Measurements from ENCODE around the gene CFAP20.

GRCh38 chr16:58157951-58158540 is 28.9 kb upstream of the CFAP20 start:
- TF ChIP-seq CTCF (conservative IDR thresholded peaks at IDR 0.05) (no peak), EZH2 (IDR thresholded peaks at IDR 0.05; ENCODE audit: low read depth) (no peak)

All from PC-9 (cell line).